GM12873 (cell line): ENCODE results near the gene CLEC16A.

Experiments used
- TF ChIP-seq, protein P1 (sequence below): IDR thresholded peaks from 2 replicates; pipeline ENCODE4 v1.5.1; 2012; ENCODE audit warnings: low read depth, mild to moderate bottlenecking, moderate library complexity, low read length, control low read depth; ENCODE audit not compliant: insufficient read depth; ENCODE audit errors: missing control alignments

Gene CLEC16A

DNA sequence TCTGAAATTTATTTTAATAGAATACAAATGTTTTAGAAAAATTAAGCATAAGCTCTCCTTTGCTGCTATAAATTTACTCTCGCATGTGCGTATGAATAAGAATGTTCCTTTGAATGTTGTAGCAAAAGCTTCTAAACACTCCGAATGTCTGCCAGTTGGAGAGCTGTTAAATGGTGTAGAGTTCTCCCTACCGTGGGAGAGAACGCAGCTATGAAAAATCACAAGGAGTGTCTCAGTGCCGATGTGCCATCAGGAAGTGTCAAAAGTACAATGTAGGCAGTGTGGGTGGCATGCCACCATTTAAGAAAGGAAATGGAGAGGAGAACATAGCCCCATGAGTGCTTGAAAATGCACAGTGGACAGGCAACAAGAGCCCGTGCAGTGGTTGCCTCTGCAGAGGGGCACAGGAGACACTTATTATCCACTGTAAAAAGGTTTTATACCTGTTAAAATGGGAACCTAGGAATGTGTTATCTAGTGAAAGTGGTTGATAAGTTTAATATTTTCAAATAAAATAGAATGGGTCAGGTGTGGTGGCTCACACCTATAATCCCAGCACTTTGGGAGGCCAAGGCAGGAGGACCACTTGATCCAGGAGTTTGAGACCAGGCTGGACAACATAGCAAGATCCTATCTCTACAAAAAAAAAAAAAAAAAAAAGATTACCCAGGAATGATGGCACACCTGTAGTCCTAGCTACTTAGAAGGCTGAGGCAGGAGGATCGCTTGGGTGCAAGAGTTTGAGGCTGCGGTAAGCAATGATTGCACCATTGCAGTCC lies 167.7 kb downstream of the CLEC16A start:
- TF ChIP-seq, protein P1, sequence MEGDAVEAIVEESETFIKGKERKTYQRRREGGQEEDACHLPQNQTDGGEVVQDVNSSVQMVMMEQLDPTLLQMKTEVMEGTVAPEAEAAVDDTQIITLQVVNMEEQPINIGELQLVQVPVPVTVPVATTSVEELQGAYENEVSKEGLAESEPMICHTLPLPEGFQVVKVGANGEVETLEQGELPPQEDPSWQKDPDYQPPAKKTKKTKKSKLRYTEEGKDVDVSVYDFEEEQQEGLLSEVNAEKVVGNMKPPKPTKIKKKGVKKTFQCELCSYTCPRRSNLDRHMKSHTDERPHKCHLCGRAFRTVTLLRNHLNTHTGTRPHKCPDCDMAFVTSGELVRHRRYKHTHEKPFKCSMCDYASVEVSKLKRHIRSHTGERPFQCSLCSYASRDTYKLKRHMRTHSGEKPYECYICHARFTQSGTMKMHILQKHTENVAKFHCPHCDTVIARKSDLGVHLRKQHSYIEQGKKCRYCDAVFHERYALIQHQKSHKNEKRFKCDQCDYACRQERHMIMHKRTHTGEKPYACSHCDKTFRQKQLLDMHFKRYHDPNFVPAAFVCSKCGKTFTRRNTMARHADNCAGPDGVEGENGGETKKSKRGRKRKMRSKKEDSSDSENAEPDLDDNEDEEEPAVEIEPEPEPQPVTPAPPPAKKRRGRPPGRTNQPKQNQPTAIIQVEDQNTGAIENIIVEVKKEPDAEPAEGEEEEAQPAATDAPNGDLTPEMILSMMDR = no peak

DNA sequence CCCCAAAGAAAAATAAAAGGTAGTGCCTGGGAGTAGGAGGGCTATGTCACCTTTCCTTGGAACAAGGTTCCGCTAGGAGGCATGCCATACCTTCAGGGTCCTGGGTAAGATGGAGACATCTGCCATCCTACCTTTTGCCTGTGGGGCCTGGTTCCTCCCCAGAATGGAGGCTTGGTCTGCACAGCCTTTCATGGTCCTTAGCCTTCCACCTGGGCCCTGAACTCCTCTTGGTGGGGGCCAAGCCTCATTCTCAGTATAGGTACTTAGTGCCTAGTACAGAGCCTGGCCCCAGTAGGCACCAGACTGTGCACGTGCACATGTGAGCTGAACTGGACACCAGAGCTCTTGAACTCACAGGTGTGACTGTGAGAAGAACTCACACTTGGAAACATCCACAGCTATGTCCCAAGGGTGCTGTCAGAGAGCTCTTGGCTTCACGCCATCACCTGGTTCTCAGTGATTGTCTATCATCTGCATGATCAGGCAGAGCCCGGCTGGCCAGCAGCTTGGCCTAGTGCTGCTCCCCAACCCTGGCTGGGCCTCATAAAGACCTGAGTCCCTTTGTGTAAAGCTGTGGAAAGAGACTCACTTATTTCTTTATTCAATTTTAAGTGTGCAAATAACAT lies 168.5 kb downstream of the CLEC16A start:
- TF ChIP-seq, protein P1 = no peak

DNA sequence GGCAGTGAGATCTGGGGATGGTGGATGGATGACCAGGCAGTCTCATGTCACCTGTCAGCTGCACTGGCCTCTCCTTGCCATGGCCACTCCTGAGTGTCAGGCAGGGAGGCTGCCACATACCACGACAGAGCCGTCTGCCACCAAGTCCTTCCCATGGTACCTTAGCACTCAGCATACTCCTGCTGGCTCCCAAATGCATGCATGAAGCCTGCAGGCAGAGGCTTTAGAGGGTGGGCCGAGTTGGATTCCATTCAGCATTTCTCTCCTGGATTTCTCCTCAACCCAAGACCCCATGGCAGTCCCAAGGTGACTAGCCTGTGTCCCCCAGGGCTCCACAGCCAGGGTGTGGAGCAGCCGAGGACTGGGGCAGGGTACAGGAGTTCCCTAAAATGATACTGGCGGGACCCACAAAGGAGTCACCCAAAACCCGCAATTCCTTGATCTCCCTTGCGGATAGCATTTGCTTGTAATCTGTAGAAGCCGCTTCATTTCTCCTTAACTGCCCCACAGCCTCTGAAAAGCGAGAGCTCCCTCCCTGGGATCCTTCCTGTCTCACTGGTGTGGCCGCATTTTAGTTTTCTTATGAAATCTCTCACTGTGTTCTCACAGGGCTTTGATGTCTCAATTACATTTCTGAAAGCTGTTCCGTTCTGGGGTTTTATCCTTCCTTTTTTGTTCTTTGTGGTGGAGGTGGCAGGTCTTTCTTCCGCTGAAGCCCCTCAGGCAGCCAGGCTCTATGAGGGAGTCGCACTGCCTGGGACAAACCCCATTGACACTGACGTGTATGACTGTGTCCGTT lies 170.2 kb downstream of the CLEC16A start:
- TF ChIP-seq, protein P1 = no peak

DNA sequence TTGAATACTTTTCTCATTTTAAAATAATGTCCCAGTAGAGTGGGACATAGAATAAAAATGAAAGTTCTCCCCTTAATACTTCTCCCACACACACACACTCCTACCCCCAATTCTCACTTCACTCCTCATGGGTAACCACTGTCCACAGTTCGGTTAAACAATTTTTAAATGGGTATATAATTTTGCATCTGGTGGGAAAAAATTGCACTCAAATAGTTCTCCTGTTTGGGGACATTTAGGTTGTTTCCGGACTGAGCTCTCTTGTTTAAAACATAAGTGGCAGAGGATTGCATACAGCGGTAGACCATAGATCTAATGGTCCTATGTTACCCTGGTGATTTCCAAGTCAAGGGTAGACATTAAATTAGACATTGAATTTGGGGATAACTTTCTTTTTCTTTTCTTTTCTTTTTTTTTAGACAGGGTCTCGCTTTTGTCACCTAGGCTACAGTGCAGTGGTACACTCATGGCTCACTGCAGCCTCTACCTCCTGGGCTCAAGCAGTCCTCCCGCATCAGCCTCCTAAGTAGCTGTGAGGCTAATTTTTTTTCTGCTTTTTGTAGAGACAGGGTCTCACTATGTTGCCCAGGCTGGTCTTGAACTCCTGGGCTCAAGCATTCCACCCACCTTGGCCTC lies 173.3 kb downstream of the CLEC16A start:
- TF ChIP-seq, protein P1 = no peak

DNA sequence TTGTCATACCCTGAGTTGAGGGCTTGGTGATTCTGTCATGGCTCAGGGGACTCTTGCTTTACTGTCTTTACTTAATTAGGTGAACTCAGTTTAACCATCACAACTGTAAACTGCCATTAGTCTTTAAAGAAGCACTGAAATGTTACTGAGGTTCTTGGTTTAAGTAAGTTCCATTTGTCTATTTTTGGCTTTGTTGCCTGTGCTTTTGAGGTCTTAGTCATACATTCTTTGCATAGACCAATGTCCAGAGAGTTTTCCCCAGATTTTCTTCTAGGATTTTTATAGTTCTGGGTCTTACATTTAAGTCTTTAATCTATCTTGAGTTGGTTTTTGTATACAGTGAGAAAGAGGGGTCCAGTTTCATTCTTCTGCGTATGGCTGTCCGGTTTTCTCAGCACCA lies 174.1 kb downstream of the CLEC16A start:
- TF ChIP-seq, protein P1 = no peak

DNA sequence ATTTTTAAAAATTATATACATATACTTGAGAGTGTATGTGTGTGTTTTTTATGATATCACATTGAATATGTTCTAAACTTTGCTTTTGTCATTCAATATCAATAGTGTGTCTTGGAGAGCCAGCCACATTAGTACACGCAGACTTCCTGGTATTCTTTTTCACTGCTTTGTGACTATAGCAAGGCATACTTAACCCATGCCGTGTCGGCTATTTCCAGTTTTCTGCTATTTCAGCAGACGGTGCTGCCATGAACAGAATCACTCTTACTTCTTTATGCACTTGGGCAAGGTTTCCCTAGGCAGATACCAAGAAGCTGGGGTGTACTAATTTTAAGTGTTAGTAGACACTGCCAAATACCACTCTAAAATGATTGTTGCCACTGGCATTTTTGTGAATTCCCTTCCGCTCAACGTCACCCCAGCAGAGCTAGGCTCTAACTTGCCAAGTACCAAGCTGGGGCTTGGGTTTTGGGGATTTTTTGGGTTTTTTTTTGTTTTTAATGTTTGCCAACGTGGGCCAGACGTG lies 176.8 kb downstream of the CLEC16A start:
- TF ChIP-seq, protein P1 = no peak
